Endometrial microvascular endothelial cells (primary cell): ENCODE results near the gene RNF144A. TPM values are rescaled to one million over a fixed set of nuclear protein-coding genes. Genes with fewer than 3 reads are reported as not detected.

Source experiments
- in situ Hi-C: cut with HindIII; loops from 2 replicates; pipeline ENCODE4 v1.10.0; 2017; ENCODE audit warnings: low sequenced_read_pairs, low pct_unique_long_range_greater_than_20kb; ENCODE audit errors: inconsistent ontology term
- total RNA-seq: library from RNA; depleted of rRNA; stranded (reverse); fragments of >200 nt; gene quantifications from one replicate; pipeline ENCODE4 v1.2.3, GENCODE V29; 2015; ENCODE audit errors: inconsistent ontology term

RNF144A gene, protein sequence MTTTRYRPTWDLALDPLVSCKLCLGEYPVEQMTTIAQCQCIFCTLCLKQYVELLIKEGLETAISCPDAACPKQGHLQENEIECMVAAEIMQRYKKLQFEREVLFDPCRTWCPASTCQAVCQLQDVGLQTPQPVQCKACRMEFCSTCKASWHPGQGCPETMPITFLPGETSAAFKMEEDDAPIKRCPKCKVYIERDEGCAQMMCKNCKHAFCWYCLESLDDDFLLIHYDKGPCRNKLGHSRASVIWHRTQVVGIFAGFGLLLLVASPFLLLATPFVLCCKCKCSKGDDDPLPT
- total RNA-seq, result 8.7 TPM

DNA sequence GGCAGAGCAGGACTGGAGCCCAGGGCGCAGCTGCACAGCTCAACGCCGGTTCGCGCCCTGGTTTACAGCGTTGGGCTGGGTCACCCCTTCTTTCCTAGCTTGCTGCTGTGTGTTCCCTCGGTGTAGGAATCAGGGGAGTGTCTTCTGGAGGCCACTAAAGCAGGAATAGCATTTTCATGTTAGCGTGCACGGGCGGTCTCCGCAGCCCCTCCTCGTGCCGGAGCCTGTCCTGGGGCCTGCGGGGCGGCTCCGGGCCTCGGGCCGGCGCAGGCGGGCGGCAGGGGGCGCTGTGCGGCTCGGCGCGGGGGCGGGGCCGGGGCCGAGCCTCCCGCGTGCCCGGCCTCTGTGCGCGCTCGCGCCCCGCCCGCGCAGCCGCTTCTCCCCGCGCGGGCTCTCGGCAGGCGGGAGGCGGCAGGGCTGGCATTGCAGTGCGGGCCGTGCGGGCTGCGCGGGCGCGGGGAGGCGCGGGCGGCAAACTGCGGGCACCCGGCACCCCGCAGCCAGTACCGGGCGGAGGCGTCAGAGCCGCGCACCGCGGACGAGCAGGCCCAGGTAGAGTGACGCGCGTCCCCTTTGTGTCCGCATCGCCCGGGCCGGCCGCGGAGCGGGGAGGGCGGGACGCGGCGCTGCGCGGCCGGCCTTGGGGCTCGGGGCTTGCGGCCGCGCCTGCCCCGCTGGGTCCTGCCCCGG lies at the start of gene RNF144A:
Gene RNF144A (plus strand): TSS at position 342 of the 690 bp plus-strand sequence. CDS start 79,515 bp downstream, outside the sequence.
- in situ Hi-C loops, result no loop called here

DNA sequence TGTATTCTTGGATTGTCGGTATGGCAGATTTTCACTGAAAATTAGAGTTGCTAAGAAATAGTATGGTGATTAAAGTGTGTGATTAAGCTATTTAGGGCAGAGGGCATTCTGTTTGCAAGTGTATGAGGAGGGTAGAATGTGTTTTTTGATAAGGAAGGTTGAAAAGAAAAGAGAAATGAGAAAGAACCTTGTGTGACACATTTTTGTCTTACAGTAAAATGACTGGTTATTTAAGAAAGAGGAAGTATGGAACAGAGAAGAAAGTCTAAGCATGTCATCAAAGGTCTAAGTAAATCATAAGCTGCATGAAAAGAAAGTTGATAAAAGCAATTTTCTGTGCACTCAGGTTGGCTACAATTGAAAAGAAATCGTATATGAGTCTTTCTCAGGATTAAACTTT lies 44.8 kb upstream of the RNF144A start:
- in situ Hi-C loops, result no loop called here

DNA sequence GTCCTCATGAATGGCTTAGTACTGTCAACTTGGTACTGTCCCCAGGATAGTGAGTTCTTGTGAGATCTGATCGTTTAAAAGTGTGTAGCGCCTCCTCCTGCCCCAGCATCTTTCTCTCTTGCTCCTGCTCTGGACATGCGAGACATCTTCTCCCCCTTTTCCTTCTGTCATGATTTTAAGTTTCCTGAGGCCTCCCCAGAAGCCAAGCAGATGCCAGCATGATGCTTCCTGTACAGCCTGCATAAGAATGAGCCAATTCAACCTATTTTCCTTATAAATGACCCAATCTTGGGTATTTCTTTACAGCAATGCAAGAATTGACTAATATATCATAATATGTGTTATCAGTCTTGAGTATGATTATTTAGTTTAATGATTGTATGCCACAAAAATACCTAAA lies 43.2 kb upstream of the RNF144A start:
- in situ Hi-C loops, result no loop called here

DNA sequence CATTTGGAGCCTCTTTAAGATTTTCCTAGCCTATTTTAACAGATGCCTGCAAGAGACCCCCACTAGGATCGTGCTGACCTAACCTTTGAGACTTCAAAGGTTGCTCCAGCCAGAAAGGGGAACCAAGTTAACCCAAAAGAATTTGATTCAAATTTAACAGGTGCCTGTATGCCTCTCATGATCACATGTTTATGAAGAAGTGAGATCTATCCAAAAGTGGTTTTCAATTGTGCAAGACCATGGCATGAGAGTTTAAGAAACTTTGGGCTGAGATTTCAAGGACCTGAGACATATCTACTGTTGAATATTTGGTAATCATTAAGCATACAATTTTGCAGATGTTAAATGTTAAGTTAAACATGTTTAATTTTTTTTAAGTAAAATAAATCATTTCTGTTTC lies 40.9 kb upstream of the RNF144A start:
- in situ Hi-C loops, result no loop called here

DNA sequence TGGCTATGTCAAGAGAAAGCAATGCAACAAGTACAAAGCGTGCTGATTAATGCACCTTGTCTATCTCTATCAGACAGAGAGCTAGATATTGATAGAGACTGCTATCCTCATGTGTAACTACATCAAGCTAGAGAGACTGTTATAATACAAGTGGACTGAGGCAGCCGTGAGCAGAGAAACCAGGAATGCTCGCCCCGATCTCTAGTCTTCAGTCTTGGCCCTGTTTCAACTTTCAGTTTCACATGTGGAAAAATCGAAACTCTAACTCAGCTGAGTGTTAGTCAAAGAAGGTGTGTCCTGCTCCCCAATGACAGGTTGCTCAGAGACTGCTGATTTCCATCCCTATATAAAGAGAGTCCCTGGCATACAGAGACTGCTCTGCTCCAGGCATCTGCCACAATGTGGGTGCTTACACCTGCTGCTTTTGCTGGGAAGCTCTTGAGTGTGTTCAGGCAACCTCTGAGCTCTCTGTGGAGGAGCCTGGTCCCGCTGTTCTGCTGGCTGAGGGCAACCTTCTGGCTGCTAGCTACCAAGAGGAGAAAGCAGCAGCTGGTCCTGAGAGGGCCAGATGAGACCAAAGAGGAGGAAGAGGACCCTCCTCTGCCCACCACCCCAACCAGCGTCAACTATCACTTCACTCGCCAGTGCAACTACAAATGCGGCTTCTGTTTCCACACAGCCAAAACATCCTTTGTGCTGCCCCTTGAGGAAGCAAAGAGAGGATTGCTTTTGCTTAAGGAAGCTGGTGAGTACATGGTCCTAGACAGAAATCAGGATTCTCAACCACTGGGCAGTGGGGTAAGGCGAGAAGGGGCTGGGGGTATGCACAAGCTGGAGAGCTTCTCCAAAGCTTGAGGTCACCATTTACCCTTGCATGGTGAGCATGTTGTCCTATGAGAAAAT lies 39.6 kb upstream of the RNF144A start, which contains the start of gene RSAD2:
Gene RSAD2 (plus strand): TSS at position 376 of the 903 bp plus-strand sequence. CDS start 24 bp downstream, at position 400.
- in situ Hi-C loops, result no loop called here

DNA sequence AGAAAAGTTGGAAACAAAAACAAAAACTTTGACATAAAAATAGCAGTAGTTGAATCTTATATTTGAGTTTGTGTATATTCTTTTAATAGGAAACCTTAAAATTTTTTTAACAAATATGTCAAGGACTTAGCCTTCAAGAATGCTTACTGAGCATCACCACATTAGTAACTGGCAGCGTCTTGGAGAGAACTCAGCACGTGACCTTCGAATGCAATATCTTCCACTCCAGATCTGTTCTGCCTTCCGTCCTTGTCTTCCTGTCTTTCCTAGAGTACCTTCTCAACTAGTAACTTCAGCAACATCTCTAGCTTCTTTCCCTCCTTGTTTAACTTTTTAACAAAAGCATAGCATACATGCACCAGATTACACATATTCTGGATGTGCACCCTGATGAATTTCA lies 38.7 kb upstream of the RNF144A start:
- in situ Hi-C loops, result no loop called here

DNA sequence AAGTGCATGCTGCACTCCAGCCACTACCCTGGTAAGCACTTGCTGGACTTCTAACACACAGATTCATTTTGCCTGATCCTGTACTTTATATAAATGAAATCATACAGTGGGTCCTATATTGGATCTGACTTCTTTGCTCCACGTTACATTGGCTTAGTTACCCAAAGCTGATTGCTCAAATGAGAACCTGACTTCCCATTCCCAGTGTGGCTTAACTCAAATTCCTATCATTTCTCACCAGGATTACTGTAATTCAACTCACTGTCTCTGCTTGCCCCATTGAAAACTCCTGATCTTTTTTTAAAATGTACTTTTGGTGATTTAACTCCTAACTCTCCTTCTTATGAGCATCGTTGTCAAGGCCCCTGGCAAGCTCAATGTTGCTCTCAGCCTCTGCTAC lies 38.2 kb upstream of the RNF144A start:
- in situ Hi-C loops, result no loop called here

DNA sequence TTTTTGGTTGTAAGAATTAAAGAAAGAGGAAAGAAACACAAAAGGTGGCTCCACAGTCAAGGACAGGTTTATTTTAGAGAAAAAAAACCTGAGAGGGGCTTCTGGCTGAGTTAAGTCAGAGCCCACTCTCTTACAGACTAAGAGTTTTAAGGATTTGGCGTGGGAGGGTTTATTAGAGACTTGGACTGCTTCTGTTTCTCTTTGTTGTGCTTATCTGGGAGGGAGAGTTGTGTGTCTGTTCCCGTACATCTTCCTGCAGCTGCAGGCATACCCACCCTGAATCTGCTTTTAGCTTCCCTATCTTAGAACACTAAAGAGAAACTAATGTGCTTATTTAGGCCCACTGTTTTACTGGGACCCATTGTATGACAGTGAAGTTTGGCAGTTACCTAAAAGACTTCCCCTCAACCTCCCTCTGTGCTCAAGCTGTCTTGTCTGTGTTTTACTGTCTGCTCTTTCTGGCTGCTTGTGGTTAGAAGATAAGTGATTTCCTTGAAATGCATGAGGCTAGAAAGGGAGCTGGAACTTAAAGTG lies 36.9 kb upstream of the RNF144A start:
- in situ Hi-C loops, result no loop called here

DNA sequence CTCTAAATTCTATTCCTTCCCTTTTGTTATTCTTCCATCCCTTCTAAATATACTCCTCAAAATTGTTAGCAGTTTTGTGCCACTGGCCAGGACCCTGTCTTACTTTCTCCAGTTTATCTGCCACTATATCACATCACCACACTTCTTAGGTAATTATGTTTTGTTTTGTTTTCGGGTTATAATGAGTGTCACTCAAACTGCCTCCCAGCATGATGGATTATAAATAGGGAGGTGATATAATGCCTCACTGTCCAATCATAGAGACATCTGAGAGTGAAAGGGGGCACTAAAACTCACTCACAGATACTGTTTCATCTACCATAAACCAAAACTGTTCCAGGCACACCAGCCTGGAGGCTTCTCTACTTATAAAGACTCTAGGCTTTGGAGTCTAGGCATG lies 36.2 kb upstream of the RNF144A start:
- in situ Hi-C loops, result no loop called here

DNA sequence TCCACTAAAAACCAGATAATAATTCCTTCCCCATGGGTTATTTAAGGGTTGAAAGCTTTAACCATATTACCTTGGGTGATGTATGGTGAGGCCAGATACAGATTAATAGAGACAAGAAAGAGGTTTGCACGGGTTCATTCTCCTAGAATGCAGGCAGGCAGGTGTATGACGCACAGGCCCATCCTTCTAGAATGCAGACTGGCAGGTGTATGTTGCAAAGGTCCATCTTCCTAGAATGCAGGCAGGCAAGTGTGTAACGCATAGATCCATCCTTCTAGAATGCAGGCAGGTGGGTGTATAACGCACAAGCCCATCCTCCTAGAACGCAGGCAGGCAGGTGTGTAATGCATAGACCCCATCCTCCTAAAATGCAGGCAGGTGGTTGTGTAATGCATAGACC lies 35.7 kb upstream of the RNF144A start:
- in situ Hi-C loops, result no loop called here

DNA sequence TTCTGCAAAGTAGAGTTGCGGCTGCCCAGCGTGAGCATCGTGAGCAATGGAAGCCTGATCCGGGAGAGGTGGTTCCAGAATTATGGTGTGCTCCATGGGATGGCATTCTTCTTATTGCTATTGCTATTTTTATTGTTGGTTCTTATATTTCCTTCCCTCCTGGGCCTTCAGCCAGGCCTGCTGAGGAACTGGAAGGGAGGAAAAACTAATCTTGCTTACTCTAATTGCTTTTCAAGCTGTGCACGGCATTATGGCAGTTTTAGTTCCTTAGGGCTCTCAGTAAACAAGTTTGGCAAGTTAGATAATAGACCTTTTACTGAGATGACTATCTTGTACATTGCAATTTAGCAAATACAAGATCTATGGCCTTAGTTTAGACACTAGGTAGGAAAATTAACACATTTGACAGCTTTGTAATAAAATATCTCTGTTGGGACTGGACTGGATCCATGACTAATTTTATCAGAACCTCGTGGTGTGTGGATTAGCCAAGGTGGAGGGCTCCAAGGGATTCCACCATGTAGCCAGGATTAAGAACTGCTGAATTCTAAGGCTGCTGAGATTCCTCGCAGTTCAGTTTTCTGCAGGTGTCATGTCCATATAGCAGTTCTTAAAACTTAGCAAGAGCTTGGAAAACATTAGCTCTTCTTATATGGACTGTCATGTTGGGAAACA lies 33.6 kb upstream of the RNF144A start:
- in situ Hi-C loops, result no loop called here

DNA sequence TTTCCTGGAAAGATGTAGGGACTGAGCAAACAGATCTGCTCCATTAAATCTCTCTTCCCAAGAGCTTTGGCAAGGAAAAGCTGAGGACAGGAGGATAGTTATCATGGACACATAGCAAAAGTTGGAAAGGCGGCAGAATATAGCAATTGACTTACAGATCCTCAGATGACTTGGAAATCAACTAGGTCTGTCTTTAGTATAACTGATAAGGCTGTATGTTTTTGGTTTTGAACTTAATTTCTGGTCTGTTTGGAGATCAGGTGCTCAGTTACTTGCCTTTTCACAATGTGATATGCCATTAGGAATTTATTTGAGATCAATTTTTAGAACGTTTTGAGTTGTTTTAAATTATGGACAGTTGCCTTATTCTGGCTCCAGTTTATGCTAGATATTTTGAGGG lies 31.7 kb upstream of the RNF144A start:
- in situ Hi-C loops, result no loop called here

DNA sequence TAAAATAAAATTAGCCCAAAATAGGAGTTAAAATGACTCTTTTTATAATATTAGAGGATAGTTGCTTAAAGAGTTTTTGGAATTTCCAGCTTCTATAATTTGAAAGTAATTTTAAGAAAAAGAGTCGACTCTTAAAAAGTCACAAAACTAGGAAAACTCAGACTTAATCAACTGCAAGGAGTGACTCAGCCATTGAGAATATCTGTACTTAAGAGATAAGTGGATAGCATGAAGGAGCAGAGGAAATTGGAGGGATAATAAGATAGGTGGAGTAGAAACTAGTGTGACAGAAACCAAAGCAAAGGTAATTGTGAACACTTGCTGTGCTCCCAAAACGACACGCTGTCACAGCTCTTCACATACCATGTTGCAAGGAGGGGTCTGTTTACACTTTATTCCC lies 31.2 kb upstream of the RNF144A start:
- in situ Hi-C loops, result no loop called here

DNA sequence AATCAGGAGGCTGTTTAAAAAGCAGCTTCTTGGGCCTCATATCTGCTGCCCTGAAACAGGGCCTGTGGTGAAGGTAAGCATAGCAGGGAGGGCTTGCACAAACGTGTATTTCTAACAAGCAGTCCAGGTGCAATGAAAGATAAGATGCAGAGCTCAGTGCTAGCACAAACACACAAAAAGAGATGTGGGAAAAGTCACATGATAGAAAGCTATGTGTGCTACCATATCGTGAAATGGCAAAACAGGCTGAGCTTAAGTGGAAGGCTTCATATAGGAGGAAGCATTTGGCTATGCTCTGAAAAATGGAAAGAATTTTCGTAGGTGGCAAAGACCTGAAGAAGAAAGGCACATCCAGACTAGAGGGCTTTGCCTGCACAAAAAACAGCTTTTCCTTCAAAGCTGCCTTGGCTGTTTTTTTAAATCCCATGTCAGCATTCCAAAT lies 29.4 kb upstream of the RNF144A start:
- in situ Hi-C loops, result no loop called here

DNA sequence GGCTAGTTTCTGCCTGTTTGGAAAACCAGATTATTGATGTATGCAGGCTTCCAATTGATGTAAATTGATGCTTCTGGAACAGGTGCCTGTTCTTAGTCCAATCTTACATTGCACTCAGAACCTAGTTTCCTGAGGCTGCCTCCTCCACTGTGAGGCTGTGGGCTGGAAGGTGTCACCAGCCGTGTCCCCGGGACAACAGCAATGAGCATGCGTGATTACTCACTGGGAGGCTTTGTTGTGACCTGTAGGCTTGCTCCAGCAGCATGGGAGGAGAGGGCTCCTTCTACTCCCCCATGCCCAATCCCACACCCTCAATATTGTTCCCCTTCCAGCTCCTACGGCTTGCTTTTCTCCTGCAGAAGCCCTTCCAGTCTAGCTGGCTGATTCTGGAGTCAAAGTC lies 28.5 kb upstream of the RNF144A start:
- in situ Hi-C loops, result no loop called here

DNA sequence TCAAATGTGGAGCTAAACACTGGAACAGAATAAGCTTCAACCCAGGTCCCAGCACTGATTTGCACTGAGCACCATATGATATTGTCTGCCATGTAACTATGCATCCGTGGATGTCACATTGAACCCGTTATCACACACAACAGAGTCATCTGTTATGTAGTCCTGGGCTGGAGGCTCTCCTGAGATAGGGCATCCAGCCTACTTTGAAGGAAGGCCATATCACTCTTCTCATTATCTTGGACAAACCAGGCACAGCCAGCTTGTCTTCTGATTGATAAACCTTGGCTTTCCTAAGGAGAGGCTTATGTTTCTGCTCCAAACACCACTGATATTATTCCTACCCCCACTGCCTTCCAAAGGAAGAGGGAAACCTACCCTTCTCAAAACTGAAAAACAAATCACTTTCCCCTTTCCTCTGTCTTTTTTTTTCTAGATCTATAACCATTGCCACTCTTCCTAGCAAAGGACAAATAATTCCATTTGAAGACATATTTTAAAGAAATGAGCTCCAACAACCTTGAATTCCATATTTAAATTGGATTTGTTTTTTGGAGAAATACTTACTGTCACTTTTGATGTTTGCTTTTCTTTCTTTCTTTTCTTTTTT lies 23.2 kb upstream of the RNF144A start:
- in situ Hi-C loops, result no loop called here

DNA sequence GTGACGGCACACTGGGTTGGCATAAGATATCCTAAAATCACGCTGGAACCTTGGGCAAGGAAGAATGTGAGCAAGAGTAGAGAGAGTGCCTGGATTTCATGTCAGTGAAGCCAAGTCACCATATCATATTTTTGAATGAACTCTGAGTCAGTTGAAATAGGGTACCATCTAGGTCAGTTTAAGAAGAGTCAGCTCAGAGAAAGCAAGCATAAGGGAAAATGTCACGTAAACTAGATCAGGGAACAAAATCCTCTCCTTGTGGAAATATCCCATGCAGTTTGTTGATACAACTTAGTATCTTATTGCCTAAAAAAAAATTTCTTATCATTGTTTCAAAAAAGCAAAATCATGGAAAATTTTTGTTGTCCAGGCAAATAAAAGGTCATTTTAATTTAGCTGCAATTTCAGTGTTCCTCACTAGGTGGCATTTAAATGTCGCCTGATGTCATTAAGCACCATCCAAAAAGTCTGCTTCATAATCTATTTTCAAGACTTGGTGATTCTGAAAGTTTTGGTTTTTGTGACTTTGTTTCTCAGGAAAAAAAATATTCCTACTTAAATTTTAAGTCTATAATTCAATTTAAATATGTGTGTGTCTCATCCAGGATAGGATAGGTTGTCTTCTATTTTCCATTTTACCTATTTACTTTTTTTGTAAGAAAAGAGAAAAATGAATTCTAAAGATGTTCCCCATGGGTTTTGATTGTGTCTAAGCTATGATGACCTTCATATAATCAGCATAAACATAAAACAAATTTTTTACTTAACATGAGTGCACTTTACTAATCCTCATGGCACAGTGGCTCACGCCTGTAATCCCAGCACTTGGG lies 20.1 kb upstream of the RNF144A start:
- in situ Hi-C loops, result no loop called here
